Suprapubic skin (tissue), 3 donors: ENCODE data around the gene MAST3.

Source experiments
- CTCF ChIP-seq, 2 donors: fragments of 200-600 bp in 1 of 2; fragments of 450-650 bp in 1 of 2; sonication (generic) in 1 of 2; IDR thresholded peaks; one replicate each; pipeline ENCODE4 v1.5.1; 2016 to 2019; ENCODE audit warnings: antibody characterized with exemption in 2 of 2, mild to moderate bottlenecking in 1 of 2, moderate library complexity in 1 of 2
- POLR2A ChIP-seq, 2 donors: fragments of 450-650 bp; IDR thresholded peaks; one replicate each; pipeline ENCODE4 v1.6.1; 2017; ENCODE audit warnings: antibody characterized with exemption in 2 of 2, mild to moderate bottlenecking in 2 of 2, moderate library complexity in 2 of 2

GRCh38 chr19:18063463-18063862 is 34.1 kb upstream of the MAST3 start:
- TF ChIP-seq CTCF (IDR thresholded peaks at IDR 0.05) (no peak), POLR2A (IDR thresholded peaks at IDR 0.05) (no peak)
